A549 treated with Mapracorat at 1 μM for 4 hours (cell line): ENCODE measurements around the gene BAMBI. TPM values are rescaled to one million over a fixed set of nuclear protein-coding genes. Genes with fewer than 3 reads are reported as not detected.

Source experiments
- total RNA-seq: library from RNA; stranded (reverse); fragments of 200-300 nt; extraction: Qiagen RNA extraction; gene quantifications from 5 replicates; pipeline ENCODE4 v1.2.3, GENCODE V29; 2022

Gene BAMBI, protein sequence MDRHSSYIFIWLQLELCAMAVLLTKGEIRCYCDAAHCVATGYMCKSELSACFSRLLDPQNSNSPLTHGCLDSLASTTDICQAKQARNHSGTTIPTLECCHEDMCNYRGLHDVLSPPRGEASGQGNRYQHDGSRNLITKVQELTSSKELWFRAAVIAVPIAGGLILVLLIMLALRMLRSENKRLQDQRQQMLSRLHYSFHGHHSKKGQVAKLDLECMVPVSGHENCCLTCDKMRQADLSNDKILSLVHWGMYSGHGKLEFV
- total RNA-seq: 9.1 to 11.7 TPM (median 10.6 TPM) in 5 replicates

GRCh38 chr10:28676968-28677887, at the start of gene BAMBI:
Gene BAMBI (plus strand): TSS chr10:28677521. CDS start chr10:28677898, 377 bp downstream.

Other genes starting within 250 kb of the BAMBI start
- 56.7 to 73.6 TPM (median 70.3 TPM) in 5 replicates for gene WAC, start 144.4 kb upstream of the BAMBI start, total RNA-seq